ENCODE measurements around the gene BNIP1.

Gene BNIP1

GRCh38 chr5:173165177-173166016 lies 21.1 kb downstream of the BNIP1 start:
- no peak for DNase-seq (ENCODE audit: low read depth in 2 of 2)

- DNase-seq (ENCODE audit: low read depth in 2 of 2): no peak
Observed at GRCh38 chr5:173172166-173172565, 27.8 kb downstream of the BNIP1 start.

- DNase-seq (ENCODE audit: low read depth in 2 of 2): no peak
Observed at GRCh38 chr5:173175523-173175922, 31.2 kb downstream of the BNIP1 start.

DNA sequence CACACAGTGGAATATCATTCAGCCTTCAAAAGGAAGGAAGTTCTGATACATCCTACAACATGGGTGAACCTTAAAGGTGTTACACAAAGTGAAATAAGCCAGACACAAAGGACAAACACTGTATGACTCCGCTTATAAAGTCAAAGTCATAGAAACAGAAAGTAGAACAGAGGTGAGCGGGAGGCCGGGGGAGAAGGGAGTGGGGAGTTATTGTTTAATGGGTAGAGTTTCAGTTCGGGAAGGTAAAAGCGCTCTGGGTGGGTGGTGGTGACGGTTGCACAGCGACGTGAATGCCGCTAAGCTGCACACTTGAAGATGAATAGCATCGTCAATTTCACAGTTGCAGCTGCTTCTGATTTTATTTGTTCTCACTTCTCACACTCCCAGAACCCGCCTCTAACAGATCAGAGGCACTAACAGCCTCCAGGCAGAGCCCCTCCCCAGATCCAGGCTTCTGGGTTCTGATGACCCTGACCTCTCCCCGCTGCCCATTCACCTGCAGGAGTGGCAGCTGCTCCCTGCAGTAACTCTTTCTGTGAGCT lies 34.1 kb downstream of the BNIP1 start:
- no peak for DNase-seq (ENCODE audit: low read depth in 2 of 2)

DNA sequence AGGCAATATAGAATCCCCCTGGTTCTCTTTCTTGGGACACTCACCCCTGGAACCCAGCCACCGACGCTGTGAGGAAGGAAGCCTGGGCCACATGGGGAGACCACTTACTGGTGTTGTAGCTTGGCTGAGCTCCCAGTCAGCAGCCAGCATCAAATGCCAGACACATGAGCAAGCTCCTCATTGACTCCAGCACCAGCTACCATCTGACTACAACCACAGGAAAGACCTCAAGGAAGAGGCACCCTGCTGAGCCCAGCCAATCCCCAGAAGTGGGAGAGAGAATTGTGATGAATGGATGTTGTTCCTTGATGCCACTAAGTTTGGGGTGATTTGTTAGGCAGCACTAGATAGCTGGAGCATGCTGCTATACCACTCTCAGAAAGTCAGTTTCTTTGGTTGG lies 36.0 kb downstream of the BNIP1 start:
- no peak for DNase-seq (ENCODE audit: low read depth in 2 of 2)

DNA sequence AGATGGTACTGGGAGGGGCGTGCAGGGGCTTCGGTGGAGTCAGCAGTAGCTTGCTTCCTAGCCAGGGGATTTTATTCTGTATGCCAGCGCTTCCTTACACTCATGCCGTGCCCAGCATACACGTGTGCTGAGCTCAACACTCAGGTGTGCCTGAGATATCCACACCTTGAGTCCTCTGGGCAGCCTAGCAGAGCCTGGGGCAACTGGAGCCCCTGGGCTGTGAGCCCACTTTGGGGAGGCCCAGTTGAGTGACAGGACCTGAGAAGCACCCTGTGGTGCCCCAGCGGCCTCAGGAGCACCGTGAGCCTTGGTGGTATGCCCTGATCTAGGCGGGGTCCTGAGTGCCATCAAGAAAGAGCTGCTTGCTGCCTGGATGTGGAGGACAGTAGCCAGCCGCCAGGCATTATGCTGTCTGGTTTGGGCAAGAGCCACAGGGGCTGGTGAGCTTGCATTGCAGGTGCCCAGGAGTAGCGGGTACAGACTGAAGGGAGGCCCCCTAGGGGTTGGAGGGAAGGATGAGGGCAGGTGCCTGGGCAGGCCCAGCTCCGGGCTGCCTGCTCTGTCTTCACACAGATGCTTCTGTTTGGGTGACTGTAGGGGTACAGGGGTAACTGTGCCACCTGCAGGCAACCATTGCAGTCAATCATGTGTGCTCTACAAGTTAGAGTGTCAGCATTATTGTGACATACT lies 42.9 kb downstream of the BNIP1 start:
- no peak for DNase-seq (ENCODE audit: low read depth in 2 of 2)

DNA sequence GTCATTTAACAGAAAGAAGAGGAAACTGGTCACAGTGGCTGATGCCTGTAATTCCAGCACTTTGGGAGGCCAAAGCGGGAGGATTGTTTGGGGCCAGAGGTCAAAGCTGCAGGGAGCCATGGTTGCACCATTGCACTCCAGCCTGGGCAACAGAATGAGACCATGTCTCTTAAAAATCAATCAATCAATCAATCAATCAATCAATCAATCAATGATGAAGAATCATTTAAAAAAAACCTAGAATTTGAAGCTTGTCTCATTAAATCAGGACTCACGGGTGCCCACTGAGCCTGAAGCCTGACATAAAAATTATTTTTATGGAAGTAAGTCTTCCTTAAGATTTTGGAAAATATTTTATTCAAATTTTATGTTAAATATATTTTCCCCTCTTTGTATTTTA lies 43.9 kb downstream of the BNIP1 start:
- DNase-seq (ENCODE audit: low read depth in 2 of 2): no peak

GRCh38 chr5:173191015-173191414 lies 46.7 kb downstream of the BNIP1 start:
- no peak for DNase-seq (ENCODE audit: low read depth in 2 of 2)

- DNase-seq (ENCODE audit: low read depth in 2 of 2): no peak
Observed at GRCh38 chr5:173191561-173191960, 47.2 kb downstream of the BNIP1 start.

DNA sequence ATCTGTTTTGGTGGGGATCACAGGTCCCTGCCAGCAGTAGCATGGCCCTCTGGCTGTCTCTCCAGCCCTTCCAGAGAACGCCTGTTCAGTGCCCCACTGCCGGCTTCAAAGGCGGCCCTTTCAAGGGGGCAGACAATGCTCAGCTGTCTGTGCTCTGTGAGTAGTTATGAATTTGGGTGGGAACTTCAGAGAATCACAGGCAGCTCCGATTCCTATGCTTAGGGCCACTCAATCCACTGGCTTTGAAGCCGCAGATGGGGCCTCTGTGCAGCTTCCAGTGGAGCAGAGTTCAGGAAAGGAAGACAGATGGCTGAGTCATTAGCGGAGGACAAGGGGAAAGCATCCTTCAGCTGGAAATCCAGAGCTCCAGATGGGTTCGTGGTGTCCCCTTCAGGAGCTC lies 48.2 kb downstream of the BNIP1 start:
- no peak for DNase-seq (ENCODE audit: low read depth in 2 of 2)

- no peak for DNase-seq (ENCODE audit: low read depth in 2 of 2)
Observed at GRCh38 chr5:173196133-173196952, 52.0 kb downstream of the BNIP1 start.

DNA sequence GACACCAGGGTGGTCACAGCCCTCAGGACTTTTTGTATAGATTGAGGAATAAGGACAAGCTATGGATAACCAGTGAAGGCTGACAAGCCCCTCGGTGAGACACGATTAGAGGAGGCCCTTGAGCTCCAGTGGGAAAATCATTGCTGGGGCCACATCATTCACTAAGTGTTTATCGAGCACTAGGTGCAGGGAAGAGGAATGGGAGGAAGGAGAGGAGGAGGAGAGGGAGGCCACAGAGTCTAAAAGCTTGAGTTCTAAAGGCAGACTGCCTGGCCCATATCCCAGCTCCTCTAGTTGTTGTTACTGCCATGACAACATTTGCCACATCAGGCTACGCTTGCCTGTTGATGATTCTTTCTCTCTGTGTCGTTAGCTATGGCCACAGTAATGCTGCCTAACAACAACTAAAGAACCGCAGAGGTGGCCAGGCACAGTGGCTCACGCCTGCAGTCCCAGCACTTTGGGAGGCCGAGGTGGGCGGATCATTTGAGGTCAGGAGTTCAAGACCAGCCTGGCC lies 53.1 kb downstream of the BNIP1 start:
- no peak for DNase-seq (ENCODE audit: low read depth in 2 of 2)

DNA sequence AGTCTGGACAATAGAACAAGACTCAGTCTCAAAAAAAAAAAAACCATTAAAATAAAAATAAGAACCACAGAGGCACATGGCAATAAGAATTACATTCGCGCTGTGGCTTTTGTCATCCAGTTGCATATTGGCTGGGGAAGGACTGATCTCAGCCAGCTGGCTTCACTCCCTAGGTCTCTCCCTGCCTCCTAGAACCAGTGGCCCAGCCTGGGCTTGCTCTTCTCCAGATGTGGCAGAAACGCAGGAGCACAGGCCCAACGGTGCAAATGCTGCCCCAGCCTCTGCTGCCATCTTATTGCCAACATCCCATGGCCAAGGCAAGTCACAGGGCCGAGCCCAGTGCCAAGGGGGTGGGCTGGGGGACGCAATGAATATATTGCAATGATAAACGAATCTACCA lies 53.7 kb downstream of the BNIP1 start:
- no peak for DNase-seq (ENCODE audit: low read depth in 2 of 2)

DNA sequence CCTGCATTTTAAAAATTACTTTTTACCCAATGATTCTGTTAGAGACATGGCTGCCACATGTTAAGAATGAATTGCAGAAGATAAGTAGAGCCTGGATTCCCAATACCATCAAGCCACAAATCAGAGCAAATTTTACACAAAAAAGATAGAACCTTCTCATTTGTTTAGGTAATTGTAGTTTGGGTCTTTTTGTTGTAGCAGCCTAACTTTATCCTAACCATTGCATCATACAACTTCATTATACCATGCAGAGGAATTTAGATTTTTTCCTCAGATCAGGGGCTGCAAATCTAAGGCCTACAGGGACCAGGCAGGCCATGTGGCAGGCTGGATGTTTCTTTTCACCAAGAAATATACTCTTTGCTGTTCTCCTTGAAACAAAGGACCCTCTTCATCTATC lies 56.0 kb downstream of the BNIP1 start:
- DNase-seq (ENCODE audit: low read depth in 2 of 2): no peak

DNA sequence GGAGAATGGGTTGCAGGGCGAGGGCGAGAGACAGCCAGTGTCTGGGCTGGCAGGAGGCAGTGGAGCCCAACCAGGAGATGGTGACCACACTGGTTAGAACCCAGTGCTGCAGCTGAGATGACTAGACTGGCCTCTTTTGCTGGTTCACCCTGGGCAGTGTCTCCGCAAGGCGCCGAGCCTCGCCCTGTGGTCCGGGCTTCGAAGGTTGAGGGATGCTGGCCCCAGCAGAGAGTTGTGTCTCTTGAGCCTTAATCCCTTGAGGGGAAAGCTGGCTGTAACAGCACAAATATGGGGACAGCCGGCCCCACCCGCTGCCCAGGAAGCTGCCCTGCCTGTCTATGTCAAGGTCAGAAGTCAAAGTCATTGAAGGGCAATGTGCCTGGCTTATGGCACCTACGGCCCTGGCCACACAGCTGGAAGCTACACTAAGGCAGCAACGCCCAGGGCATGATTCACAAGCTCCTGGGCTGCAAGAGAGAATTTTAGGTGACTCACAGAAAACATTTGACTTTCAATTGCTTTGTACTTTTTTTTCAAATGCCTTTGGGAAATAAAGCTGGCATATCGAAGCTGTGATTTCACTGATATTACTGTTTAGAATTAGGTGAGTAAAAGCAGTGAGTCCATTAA lies 57.4 kb downstream of the BNIP1 start:
- DNase-seq (ENCODE audit: low read depth in 2 of 2): peak in 1 of 2 experiments; percentile 9

- no peak for DNase-seq (ENCODE audit: low read depth in 2 of 2)
Observed at GRCh38 chr5:173202266-173202875, 58.0 kb downstream of the BNIP1 start.

DNA sequence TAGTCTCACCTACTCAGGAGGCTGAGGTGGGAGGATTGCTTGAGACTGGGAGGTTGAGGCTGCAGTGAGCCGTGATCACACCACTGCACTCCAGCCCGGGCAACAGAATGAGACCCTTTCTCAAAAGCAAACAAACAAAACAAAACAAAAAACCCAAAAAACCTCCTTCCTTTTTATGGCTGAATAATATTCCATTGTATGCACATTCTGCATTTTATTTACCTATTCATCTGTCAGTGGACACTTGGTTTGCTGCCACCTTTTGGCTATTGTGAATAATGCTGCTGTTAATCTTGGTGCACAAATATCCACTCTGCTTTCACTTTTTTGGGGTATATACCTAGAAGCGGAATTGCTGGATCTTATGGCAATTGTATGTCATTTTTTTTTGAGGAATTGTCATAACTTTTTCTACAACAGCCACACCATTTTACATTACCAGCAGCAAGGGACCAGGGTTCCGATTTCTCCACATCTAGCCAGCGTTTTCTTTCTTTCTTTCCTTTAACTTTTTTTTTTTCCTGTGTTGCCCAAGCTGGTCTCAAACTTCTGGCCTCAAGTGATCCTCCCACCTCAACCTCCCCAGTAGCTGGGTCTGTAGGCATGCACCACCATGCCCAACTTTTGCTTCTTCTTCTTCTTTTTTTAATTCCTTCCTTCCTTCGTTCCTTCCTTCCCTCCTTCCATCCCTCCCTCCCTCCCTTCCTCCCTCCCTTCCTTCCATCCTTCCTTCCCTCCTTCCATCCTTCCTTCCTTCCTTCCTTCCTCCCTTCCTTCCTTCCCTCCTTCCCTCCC lies 60.1 kb downstream of the BNIP1 start:
- no peak for DNase-seq (ENCODE audit: low read depth in 2 of 2)

GRCh38 chr5:173205916-173206315 lies 61.6 kb downstream of the BNIP1 start:
- DNase-seq (ENCODE audit: low read depth in 2 of 2): no peak

- no peak for DNase-seq (ENCODE audit: low read depth in 2 of 2)
Observed at GRCh38 chr5:173208296-173208695, 64.0 kb downstream of the BNIP1 start.

DNA sequence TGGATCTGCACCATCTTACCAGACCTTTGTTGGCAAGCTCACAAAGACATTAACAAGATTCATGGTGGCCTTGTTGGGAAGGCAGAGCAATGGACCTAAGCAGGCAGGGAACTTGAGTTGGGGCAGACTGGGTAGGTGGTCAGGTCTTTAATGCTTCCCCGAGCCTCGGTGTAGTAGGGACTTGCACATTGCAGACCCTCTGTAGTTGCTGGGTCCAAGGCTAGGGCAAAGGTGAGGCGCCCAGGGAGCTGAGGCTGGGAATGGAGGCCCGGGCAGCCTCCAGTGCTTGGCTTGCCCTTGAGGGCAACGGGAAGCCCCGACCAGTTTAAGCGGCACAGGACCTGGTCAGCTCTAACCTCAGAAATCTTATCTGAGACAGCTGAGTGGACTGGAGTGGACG lies 66.5 kb downstream of the BNIP1 start:
- no peak for DNase-seq (ENCODE audit: low read depth in 2 of 2)
